HCT116 (cell line): ENCODE data around the gene EEA1. TPM values are rescaled to one million over a fixed set of nuclear protein-coding genes. Genes with fewer than 3 reads are reported as not detected.

ENCODE experiments used
- ATAC-seq: fragments of 200-7000 bp; cut with Tn5 transposase; 2 replicates; pipeline ENCODE4 v1.9.1; 2020; ENCODE audit warnings: mild to moderate bottlenecking, moderate library complexity
- BruUV-seq: library from RNA; stranded (reverse); fragments of 400-500 nt; replicated peaks from 2 replicates; lab custom pipeline; 2021; lab: Mats Ljungman, UMichigan
- CTCF ChIA-PET: fragments of 300-600 bp; sonication (Branson Sonifier 250); formaldehyde crosslinking; loops from one replicate; lab custom pipeline; 2021; ENCODE audit warnings: antibody characterized with exemption; lab: Charles Lee
- POLR2A ChIA-PET: fragments of 300-600, 350-600 bp; sonication (Branson Sonifier 250); formaldehyde crosslinking; loops from one replicate; lab custom pipeline; 2021; ENCODE audit warnings: antibody characterized with exemption; lab: Charles Lee
- RAD21 ChIA-PET, 2 experiments: fragments of 300-600 bp; sonication (Branson Sonifier 250); formaldehyde crosslinking; loops; one replicate each; lab custom pipeline; 2023; ENCODE audit warnings: low total read pairs in 2 of 2; ENCODE audit not compliant: uncharacterized antibody in 2 of 2, unreplicated experiment in 2 of 2, low non-redundant PET in 1 of 2; lab: Charles Lee
- DNase-seq: peaks from one replicate; pipeline ENCODE4 v3.0.0-alpha.2; 2010; ENCODE audit warnings: low read depth, low spot score
- H2AFZ ChIP-seq: fragments of 200-600 bp; shearing (Covaris generic), sonication (generic); 2 replicates; pipeline ENCODE4 v1.6.1; 2017; ENCODE audit warnings: low read depth, mixed run types, mixed read lengths, antibody characterized with exemption, low read length; ENCODE audit not compliant: poor library complexity, severe bottlenecking
- H3K27ac ChIP-seq: 2 replicates; pipeline ENCODE4 v1.5.1; 2012; ENCODE audit warnings: low read depth, low read length
- H3K27me3 ChIP-seq: fragments of 200-600 bp; sonication (generic); 2 replicates; pipeline ENCODE4 v1.6.1; 2016; ENCODE audit warnings: mixed run types, low read length, mixed read lengths; ENCODE audit not compliant: insufficient read depth
- H3K36me3 ChIP-seq, 2 experiments: fragments of 200-500 bp in 1 of 2; fragments of 200-600 bp in 1 of 2; sonication (Bioruptor generic) in 1 of 2; sonication (generic) in 1 of 2; 2 replicates each; pipeline versions ENCODE4 v1.5.1 to v1.6.1; 2014 to 2016; ENCODE audit warnings: low read length in 2 of 2, inconsistent platforms in 1 of 2, mixed read lengths in 1 of 2, mixed run types in 1 of 2; ENCODE audit not compliant: insufficient read depth in 2 of 2, control insufficient read depth in 1 of 2
- H3K4me1 ChIP-seq, 2 experiments: fragments of 200-600 bp in 1 of 2; sonication (generic) in 1 of 2; 2 replicates each; pipeline versions ENCODE4 v1.5.1 to v1.6.1; 2012 to 2017; ENCODE audit warnings: low read length in 2 of 2, inconsistent platforms in 1 of 2, mild to moderate bottlenecking in 1 of 2, mixed read lengths in 1 of 2, mixed run types in 1 of 2, moderate library complexity in 1 of 2; ENCODE audit not compliant: insufficient read depth in 2 of 2, control insufficient read depth in 1 of 2
- H3K4me2 ChIP-seq: fragments of 200-600 bp; sonication (generic); 2 replicates; pipeline ENCODE4 v1.6.1; 2017; ENCODE audit warnings: mixed run types, low read length, mixed read lengths
- H3K4me3 ChIP-seq, 2 experiments: fragments of 200-600 bp in 1 of 2; sonication (generic) in 1 of 2; replicated peaks in 1 of 2; 2 replicates each; pipeline ENCODE4 v1.5.1; 2011 to 2016; ENCODE audit warnings: low read length in 2 of 2, control low read depth in 1 of 2, low read depth in 1 of 2, mild to moderate bottlenecking in 1 of 2, mixed read lengths in 1 of 2, mixed run types in 1 of 2
- H3K79me2 ChIP-seq: fragments of 200-600 bp; sonication (generic); 2 replicates; pipeline ENCODE4 v1.6.1; 2017; ENCODE audit warnings: mild to moderate bottlenecking, mixed run types, low read length, moderate library complexity, mixed read lengths; ENCODE audit not compliant: insufficient read depth
- H3K9ac ChIP-seq: fragments of 200-600 bp; sonication (generic); 2 replicates; pipeline ENCODE4 v1.6.1; 2016; ENCODE audit warnings: low read length, mixed read lengths
- H3K9me2 ChIP-seq: fragments of 200-600 bp; sonication (generic), shearing (Covaris generic); 2 replicates; pipeline ENCODE4 v1.6.1; 2017; ENCODE audit warnings: mixed run types, mild to moderate bottlenecking, moderate library complexity; ENCODE audit not compliant: insufficient read depth
- H3K9me3 ChIP-seq, 2 experiments: fragments of 200-500 bp in 1 of 2; fragments of 200-600 bp in 1 of 2; sonication (Bioruptor generic) in 1 of 2; sonication (generic) in 1 of 2; 2 replicates each; pipeline ENCODE4 v1.6.1; 2014 to 2017; ENCODE audit warnings: low read length in 2 of 2, mixed read lengths in 2 of 2, inconsistent platforms in 1 of 2, low read depth in 1 of 2, mild to moderate bottlenecking in 1 of 2, mixed run types in 1 of 2, moderate library complexity in 1 of 2; ENCODE audit not compliant: control insufficient read depth in 1 of 2, insufficient read depth in 1 of 2
- H4K20me1 ChIP-seq: fragments of 200-600 bp; sonication (generic), shearing (Covaris generic); 2 replicates; pipeline ENCODE4 v1.6.1; 2017; ENCODE audit warnings: mixed run types, mild to moderate bottlenecking, moderate library complexity; ENCODE audit not compliant: insufficient read depth
- EGR1 ChIP-seq: IDR thresholded peaks from 2 replicates; pipeline ENCODE4 v1.6.1; 2012; ENCODE audit warnings: low read depth
- EZH2phosphoT487 ChIP-seq: fragments of 200-600 bp; IDR thresholded peaks from 2 replicates; pipeline ENCODE4 v1.6.1; 2018; ENCODE audit warnings: antibody characterized with exemption, borderline replicate concordance
- FOSL1 ChIP-seq: IDR thresholded peaks from 2 replicates; pipeline ENCODE4 v1.6.1; 2012; ENCODE audit warnings: low read depth
- POLR2AphosphoS5 ChIP-seq: IDR thresholded peaks from 2 replicates; pipeline ENCODE4 v1.6.1; 2011; ENCODE audit warnings: mild to moderate bottlenecking, low read depth, low read length, moderate library complexity
- RAD21 ChIP-seq: IDR thresholded peaks from 2 replicates; pipeline ENCODE4 v1.6.1; 2012; ENCODE audit warnings: low read depth, mild to moderate bottlenecking
- SIN3A ChIP-seq: IDR thresholded peaks from 2 replicates; pipeline ENCODE4 v1.6.1; 2012; ENCODE audit warnings: low read depth
- YY1 ChIP-seq: IDR thresholded peaks from 2 replicates; pipeline ENCODE4 v1.6.1; 2011; ENCODE audit warnings: low read length, low read depth, moderate library complexity, mild to moderate bottlenecking; ENCODE audit not compliant: insufficient replicate concordance; ENCODE audit errors: extremely low read depth
- ZBTB33 ChIP-seq: IDR thresholded peaks from 2 replicates; pipeline ENCODE4 v1.6.1; 2011; ENCODE audit warnings: mild to moderate bottlenecking, low read length, moderate library complexity; ENCODE audit not compliant: insufficient replicate concordance; ENCODE audit errors: extremely low read depth
- intact Hi-C: fragments of 100-400 bp; cut with micrococcal nuclease; formaldehyde crosslinking; loops from 2 replicates; pipeline ENCODE4 v1.10.0; 2022
- total RNA-seq: library from RNA; stranded (reverse); gene quantifications from one replicate; pipeline ENCODE4 v1.2.1, GENCODE V29; 2021; ENCODE audit not compliant: unreplicated experiment
- TF ChIP-seq, protein P1 (sequence below): IDR thresholded peaks from 2 replicates; pipeline ENCODE4 v1.6.1; 2012
- TF ChIP-seq, protein P2 (sequence below): IDR thresholded peaks from 2 replicates; pipeline ENCODE4 v1.6.1; 2012

The EEA1 gene
- total RNA-seq, 1 experiment from 2014 or later: 13.8 TPM

DNA sequence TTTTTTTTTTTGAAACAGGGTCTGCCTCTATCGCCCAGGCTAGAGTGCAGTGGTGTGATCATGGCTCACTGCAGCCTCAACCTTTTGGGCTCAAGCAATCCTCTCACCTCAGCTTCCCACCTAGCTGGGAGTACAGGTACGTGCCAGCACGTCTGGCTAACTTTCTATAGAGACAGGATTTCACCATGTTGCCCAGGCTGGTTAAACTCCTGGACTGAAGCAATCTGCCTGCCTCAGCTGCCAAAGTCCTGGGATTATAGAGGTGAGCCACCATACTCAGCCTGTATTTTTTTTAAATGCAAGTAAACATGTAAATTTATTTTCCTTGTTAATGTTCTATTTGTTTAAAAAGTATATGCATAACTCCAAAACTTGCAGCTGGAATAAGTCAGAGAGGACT is 80.4 kb downstream of the EEA1 start:
- Histone ChIP-seq H3K79me2 (no peaks in the 10 kb centered on the region), H4K20me1 (no peaks in the 10 kb centered on the region; the same call in 1 of the 2 replicates), H3K27ac (no peak overlapping the region), H3K9ac (no peak overlapping the region), H3K9me2 (no peaks in the 10 kb centered on the region; the same call in 1 of the 2 replicates), H3K36me3 (no peaks in the 10 kb centered on the region), H3K9me3 (no peaks in the 10 kb centered on the region)
- BruUV-seq: no TSS peak
- DNase-seq: no peak
- RAD21 ChIA-PET: no interaction called here
- intact Hi-C loops: no loop called here
- TF ChIP-seq, protein P1, sequence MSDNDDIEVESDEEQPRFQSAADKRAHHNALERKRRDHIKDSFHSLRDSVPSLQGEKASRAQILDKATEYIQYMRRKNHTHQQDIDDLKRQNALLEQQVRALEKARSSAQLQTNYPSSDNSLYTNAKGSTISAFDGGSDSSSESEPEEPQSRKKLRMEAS: no peak
- no peak for TF ChIP-seq YY1
- TF ChIP-seq RAD21: no peak
- no peak for TF ChIP-seq ZBTB33
- TF ChIP-seq POLR2AphosphoS5: no peak
- no peak for TF ChIP-seq EZH2phosphoT487
- TF ChIP-seq EGR1: no peak
- no peak for TF ChIP-seq SIN3A
- TF ChIP-seq, protein P2, sequence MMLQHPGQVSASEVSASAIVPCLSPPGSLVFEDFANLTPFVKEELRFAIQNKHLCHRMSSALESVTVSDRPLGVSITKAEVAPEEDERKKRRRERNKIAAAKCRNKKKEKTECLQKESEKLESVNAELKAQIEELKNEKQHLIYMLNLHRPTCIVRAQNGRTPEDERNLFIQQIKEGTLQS: no peak
- no peak for TF ChIP-seq FOSL1
- TF ChIP-seq, all 23 proteins: peak for 0
- no peak overlapping the region for H3K4me2 ChIP-seq
- H3K4me1 ChIP-seq: no peaks in the 10 kb centered on the region
- ChIA-PET CTCF (no interaction called here), POLR2A (no interaction called here)
- no peaks in the 10 kb centered on the region for H3K27me3 ChIP-seq
- H2AFZ ChIP-seq: no peak overlapping the region
- no peak for ATAC-seq
- H3K4me3 ChIP-seq: no peak overlapping the region
